SJSA1 (cell line): Measurements from ENCODE around the gene GNPDA2. TPM values are rescaled to one million over a fixed set of nuclear protein-coding genes. Genes with fewer than 3 reads are reported as not detected.
"Not testable (repeated sequence)": the region's sequence is repeated elsewhere in the genome, so short reads cannot be mapped to it uniquely, and the experiment has no call there.

Experiments
- DNase-seq, 2 experiments: peaks; one replicate each; pipeline ENCODE4 v3.0.0-alpha.2; 2015 to 2020; ENCODE audit warnings: low spot score in 2 of 2, low read depth in 1 of 2
- H3K27ac ChIP-seq: fragments of 250-450 bp; sonication (Bioruptor Pico); 2 replicates; pipeline ENCODE4 v1.5.1; 2020; ENCODE audit warnings: mild to moderate bottlenecking, moderate library complexity
- H3K27me3 ChIP-seq: fragments of 250-450 bp; sonication (Bioruptor Pico); replicated peaks from 2 replicates; pipeline ENCODE4 v1.5.1; 2020; ENCODE audit warnings: mild to moderate bottlenecking, moderate library complexity
- H3K36me3 ChIP-seq: fragments of 250-450 bp; sonication (Bioruptor Pico); 2 replicates; pipeline ENCODE4 v1.5.1; 2020; ENCODE audit warnings: mild to moderate bottlenecking
- H3K4me1 ChIP-seq: fragments of 250-450 bp; sonication (Bioruptor Pico); replicated peaks from 2 replicates; pipeline ENCODE4 v1.6.1; 2021; ENCODE audit warnings: mild to moderate bottlenecking
- H3K4me3 ChIP-seq: fragments of 250-450 bp; sonication (Bioruptor Pico); 2 replicates; pipeline ENCODE4 v1.5.1; 2020; ENCODE audit warnings: mild to moderate bottlenecking
- H3K9me3 ChIP-seq: fragments of 250-450 bp; sonication (Bioruptor Pico); replicated peaks from 2 replicates; pipeline ENCODE4 v1.5.1; 2020; ENCODE audit warnings: mild to moderate bottlenecking
- total RNA-seq: library from RNA; depleted of rRNA; stranded (reverse); fragments of >200 nt; shearing (Covaris generic); gene quantifications from 2 replicates; pipeline ENCODE4 v1.2.3, GENCODE V29; 2014; rRNA removed

The GNPDA2 gene
- total RNA-seq, result 16.4 and 18.7 TPM in 2 replicates

- Histone ChIP-seq H3K4me1 (no peaks in the 10 kb centered on the region), H3K27me3 (no peaks in the 10 kb centered on the region), H3K36me3 (no peaks in the 10 kb centered on the region), H3K27ac (no peak within 1 kb of the TSS), H3K9me3 (no peaks in the 10 kb centered on the region), H3K4me3 (peak within 1 kb of the TSS; percentile 64)
- peak; percentile 63 to 77 for DNase-seq
Observed at GRCh38 chr4:44726038-44726871, at the start of gene GNPDA2. TSS of gene GNPDA2 (minus strand) at chr4:44726556. CDS start at chr4:44722207, 4,349 bp downstream.

DNA sequence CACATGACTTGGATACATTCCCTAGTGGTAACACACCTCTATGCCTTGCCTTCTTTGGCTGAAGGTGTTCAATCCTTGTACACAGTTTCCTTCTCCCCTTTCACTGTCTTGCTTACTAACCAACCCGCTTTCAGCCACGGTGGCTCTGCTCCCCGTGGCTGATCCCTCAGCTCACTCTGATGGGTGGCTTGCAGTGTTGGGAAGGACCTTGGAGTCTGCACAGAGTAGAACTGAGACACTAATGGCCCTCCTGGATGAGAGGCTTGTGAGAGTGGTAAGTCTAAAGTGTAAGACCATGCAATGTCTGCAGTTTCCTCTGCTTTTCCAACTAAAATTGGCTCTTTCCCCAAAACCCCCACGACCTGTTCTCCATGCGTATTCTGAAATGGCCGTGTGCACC lies 46.0 kb upstream of the GNPDA2 start:
- no peak overlapping the region for H3K27ac ChIP-seq
- H3K36me3 ChIP-seq, result no peaks in the 10 kb centered on the region
- no peak for DNase-seq
- H3K4me1 ChIP-seq, result no peaks in the 10 kb centered on the region
- no peaks in the 10 kb centered on the region for H3K9me3 ChIP-seq
- H3K27me3 ChIP-seq, result no peaks in the 10 kb centered on the region
- H3K4me3 ChIP-seq, result no peak overlapping the region

DNA sequence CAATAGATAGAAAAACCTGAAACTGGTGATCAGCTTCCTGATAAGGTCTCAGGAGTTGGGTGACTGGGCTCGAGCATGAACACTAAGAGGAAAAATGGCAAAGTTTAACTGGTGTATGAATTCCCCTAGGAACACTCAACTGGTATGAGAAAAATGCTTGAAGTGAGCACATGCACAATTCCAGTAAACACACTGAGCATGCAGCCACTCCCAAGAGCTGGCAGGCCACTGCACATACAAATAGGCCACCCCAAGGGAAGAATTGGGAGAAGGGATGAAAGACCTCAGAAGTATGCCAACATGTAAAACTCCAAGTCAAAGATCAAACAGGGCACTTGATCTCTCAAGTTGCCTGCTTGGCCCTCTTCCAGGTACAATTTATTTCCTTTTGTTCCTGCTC lies 45.4 kb upstream of the GNPDA2 start:
- Histone ChIP-seq H3K27me3 (no peaks in the 10 kb centered on the region), H3K27ac (no peak overlapping the region), H3K36me3 (no peaks in the 10 kb centered on the region)

DNA sequence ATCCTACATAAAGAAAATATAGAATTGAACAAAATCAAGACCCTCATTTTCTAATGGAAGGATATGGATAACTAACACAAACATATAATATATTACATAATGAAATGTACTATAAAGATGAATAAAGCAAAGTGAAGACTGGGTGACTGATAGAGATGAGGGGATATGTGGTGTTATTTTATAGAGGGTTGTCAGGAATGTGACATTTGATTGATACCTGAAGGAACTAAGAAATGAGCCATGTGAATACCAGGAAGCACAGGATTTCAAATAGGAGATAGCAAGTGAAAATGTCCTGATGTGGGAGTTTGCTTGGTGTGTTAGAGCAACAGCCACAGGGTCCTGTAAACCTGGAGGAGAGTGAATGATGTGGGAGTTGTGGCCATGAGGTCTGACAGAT lies 40.1 kb upstream of the GNPDA2 start:
- no peak for DNase-seq
- no peaks in the 10 kb centered on the region for H3K27me3 ChIP-seq
- H3K4me1 ChIP-seq, result no peaks in the 10 kb centered on the region
- H3K36me3 ChIP-seq, result no peaks in the 10 kb centered on the region
- H3K4me3 ChIP-seq, result no peak overlapping the region
- no peak overlapping the region for H3K27ac ChIP-seq
- no peaks in the 10 kb centered on the region for H3K9me3 ChIP-seq

More for the DNA sequence above, 45.4 kb upstream of the GNPDA2 start:
- Histone ChIP-seq H3K4me1 (no peaks in the 10 kb centered on the region), H3K9me3 (no peaks in the 10 kb centered on the region), H3K4me3 (no peak overlapping the region)
- DNase-seq, result no peak

DNA sequence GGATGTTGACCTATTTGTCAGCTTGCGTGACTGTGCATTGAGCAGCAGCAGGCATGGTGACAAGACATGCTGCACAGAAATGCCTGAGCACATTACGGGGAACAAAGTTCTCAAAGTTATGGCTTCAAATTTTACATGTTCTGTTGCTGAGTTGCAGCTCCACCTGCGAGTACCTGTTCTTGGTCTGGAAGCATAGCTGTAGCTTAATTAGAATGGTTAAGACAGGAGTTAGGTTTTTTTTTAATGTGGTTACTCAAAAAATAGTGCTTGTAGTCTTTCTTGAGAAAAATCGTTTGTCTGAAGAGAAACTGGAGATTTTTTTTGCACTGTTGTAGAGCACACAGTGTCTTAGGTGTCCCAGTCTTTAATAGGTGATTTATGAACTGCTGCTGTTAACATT lies 38.8 kb upstream of the GNPDA2 start:
- Histone ChIP-seq H3K36me3 (no peaks in the 10 kb centered on the region), H3K27me3 (no peaks in the 10 kb centered on the region), H3K27ac (no peak overlapping the region), H3K4me1 (no peaks in the 10 kb centered on the region), H3K9me3 (no peaks in the 10 kb centered on the region), H3K4me3 (no peak overlapping the region)
- no peak for DNase-seq

DNA sequence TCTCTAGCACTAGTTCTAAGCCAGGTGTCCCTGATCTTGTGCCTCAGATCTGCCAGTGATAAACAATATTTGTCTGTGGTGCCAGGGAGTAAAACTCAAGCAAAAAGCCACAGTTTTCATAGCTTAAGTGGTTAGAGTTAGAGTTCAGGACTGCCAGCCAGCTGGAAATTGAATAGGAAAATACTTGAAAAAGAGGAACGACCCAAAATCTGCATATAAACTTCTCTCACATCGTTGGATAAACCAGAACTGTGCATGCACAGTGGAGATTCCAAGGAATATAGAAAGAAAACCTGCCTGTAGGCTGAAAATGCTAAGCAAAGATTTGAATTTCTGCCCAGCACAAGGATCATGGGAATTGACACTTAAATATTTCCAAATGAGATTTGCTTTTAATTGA lies 35.0 kb upstream of the GNPDA2 start:
- no peak overlapping the region for H3K27ac ChIP-seq
- H3K27me3 ChIP-seq, result no peaks in the 10 kb centered on the region
- no peaks in the 10 kb centered on the region for H3K9me3 ChIP-seq
- no peak overlapping the region for H3K4me3 ChIP-seq
- H3K4me1 ChIP-seq, result no peaks in the 10 kb centered on the region
- H3K36me3 ChIP-seq, result no peaks in the 10 kb centered on the region
- DNase-seq, result no peak

DNA sequence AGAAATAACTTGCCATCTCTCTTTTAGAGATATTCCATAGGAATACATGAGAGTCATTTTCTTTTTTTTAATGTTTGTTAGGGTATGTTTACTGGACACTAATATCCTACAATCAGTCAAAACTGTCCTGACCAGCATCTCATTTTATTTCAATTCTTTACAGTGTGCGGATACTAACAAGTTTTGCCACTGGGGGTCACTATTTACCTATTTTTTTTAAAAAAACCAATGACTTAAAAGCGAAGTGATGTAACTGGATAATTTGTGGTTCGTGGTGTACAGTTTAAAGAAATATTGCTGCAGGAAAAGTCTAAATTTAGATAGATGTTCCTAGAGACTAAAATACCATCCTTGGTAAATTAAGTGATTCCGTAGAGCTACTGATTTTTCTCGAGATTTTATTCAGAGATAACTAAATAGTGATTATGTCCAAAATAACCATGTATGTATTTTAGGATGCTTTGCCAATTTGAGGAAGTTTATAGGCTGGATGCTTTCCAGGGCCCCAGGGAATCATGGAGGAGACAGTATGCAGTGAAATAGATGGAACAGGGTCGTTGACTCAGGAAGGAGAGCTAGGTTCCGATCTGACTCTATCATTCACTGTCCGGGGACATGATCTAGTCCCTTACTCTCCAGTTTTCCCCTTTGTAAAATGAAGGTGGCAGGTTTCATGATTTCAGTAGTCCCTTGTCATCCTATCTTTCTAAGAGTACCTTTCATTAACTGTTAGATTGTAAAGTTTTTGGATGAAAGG lies 34.0 kb upstream of the GNPDA2 start:
- H3K27ac ChIP-seq, result no peak overlapping the region
- H3K36me3 ChIP-seq, result no peaks in the 10 kb centered on the region
- H3K4me1 ChIP-seq, result no peaks in the 10 kb centered on the region
- DNase-seq, result peak in 1 of 2 experiments; percentile 6
- H3K9me3 ChIP-seq, result no peaks in the 10 kb centered on the region
- H3K27me3 ChIP-seq, result no peaks in the 10 kb centered on the region
- H3K4me3 ChIP-seq, result no peak overlapping the region

DNA sequence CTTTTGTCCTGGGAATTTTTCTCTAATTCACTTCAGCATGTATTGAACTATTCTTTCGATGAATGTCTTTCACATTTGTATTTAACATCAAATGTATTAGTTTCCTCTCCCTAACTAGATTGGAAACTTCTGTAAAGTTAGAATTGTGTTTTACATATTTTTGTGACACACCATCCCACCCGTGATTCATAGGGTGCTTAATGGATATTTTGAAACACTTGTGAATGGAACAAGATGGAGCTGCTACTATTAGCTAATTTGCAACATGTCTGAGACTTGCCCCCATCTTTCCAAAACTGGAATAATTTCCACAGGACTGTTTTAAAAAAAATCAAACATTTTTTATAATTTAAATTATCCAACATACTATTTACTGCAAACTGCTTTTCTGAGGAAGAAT lies 30.2 kb upstream of the GNPDA2 start:
- no peak overlapping the region for H3K4me3 ChIP-seq
- H3K9me3 ChIP-seq, result no peaks in the 10 kb centered on the region
- H3K27ac ChIP-seq, result no peak overlapping the region
- no peaks in the 10 kb centered on the region for H3K27me3 ChIP-seq
- no peaks in the 10 kb centered on the region for H3K36me3 ChIP-seq
- no peaks in the 10 kb centered on the region for H3K4me1 ChIP-seq
- no peak for DNase-seq

DNA sequence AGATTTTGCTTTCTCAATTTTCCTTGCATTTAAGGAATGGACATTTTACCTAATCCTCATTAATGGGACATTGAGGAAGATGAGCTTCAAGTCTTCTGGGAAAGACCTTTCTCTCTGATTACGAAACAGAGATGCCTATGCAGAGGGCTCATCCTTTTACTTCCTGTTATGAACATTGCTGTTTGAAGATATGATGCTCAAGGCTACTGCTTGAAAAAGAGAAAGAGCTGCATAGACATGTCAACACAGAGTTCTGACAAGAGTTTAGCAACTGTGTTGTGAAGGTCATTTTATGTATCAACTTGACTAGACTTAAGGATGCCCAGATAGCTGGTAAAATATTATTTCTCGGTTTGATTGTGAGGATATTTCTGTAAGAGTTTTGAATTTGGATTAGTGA lies 13.8 kb upstream of the GNPDA2 start:
- no peak for DNase-seq

DNA sequence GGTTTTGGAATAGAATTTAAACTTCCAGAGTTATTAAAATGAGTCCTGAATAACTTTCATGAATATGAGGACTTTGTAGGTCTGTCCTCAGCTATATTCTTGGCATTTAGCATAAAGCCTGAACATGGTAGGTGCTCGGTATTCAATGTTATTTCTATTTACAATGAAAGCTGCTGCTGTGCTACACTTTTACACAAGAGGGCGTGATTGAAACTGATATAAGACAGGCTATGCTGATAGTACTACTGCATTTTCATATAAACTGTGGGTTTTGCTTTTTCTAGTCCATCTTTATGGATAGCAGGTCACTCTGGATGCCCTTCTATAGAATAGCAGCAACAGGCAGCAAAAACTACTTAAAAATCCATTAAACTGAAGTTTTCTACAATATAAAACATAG lies 12.3 kb upstream of the GNPDA2 start:
- Histone ChIP-seq H3K4me3 (no peak overlapping the region), H3K36me3 (no peaks in the 10 kb centered on the region), H3K27ac (no peak overlapping the region), H3K4me1 (no peaks in the 10 kb centered on the region), H3K9me3 (no peaks in the 10 kb centered on the region), H3K27me3 (no peaks in the 10 kb centered on the region)
- DNase-seq, result no peak

More for the DNA sequence above, 13.8 kb upstream of the GNPDA2 start:
- no peaks in the 10 kb centered on the region for H3K9me3 ChIP-seq
- H3K27ac ChIP-seq, result no peak overlapping the region
- H3K27me3 ChIP-seq, result no peaks in the 10 kb centered on the region
- H3K36me3 ChIP-seq, result no peaks in the 10 kb centered on the region
- H3K4me1 ChIP-seq, result no peaks in the 10 kb centered on the region
- no peak overlapping the region for H3K4me3 ChIP-seq

DNA sequence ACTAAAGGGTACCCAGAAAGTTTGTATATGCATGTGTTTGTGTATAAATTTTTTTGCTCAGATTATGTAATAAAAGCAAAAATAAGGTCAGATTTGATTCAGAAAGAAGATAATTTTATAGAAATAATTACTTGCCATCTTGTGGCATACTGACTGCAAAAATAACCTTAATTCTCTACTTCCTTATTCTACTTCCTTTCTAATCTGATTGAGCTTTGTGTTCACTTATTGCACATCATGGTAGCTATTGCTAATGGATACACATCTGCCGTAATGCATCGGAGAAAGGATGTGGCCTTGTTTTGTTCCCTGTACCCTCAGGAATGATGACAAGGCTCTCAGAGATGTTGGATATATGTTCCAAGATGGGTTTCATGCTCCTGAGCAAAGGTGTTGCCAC lies 10.5 kb upstream of the GNPDA2 start:
- DNase-seq, result no peak
- Histone ChIP-seq H3K27me3 (no peaks in the 10 kb centered on the region), H3K27ac (no peak overlapping the region), H3K36me3 (no peaks in the 10 kb centered on the region), H3K9me3 (no peaks in the 10 kb centered on the region), H3K4me3 (no peak overlapping the region), H3K4me1 (no peaks in the 10 kb centered on the region)

DNA sequence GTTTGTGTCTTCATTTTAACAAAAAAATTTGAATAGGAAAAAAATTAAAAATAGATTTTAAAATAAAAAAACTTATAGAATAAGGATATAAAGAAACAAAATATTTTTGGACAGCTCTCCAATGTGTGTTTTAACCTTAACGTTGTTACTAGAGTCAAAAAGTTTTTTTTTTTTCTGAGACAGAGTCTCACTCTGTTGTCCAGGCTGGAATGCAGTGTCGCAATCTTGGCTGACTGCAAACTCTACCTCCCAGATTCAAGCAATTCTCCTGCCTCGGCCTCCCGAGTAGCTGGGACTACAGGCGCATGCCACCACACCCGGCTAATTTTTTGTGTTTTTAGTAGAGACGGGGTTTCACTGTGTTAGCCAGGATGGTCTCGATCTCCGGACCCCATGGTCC lies 2.3 kb upstream of the GNPDA2 start:
- H3K4me3 ChIP-seq, DNase-seq, H3K27me3 ChIP-seq, H3K27ac ChIP-seq, H3K4me1 ChIP-seq, H3K9me3 ChIP-seq, H3K36me3 ChIP-seq: not testable (repeated sequence)

DNA sequence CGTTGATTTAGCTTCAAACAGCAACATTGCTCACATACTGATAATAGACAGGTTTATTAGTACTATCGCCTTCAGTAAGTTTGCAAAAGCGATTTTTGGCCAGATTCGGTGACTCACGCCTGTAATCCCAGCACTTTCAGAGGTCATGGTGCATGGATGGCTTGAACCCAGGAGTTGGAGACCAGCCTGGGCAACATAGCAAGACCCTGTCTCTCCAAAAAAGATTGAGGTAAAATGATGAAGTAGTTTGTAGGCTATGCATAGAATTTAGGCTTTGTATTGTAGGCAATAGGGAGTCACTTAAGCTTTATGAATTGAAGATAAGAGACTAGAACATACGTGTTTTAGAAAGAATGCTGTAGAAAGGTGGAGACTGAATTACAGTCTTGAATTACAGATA lies 1.1 kb upstream of the GNPDA2 start:
- Histone ChIP-seq H3K36me3 (no peaks in the 10 kb centered on the region), H3K27ac (no peak overlapping the region), H3K4me3 (no peak overlapping the region), H3K4me1 (no peaks in the 10 kb centered on the region), H3K27me3 (no peaks in the 10 kb centered on the region), H3K9me3 (no peaks in the 10 kb centered on the region)
- no peak for DNase-seq

DNA sequence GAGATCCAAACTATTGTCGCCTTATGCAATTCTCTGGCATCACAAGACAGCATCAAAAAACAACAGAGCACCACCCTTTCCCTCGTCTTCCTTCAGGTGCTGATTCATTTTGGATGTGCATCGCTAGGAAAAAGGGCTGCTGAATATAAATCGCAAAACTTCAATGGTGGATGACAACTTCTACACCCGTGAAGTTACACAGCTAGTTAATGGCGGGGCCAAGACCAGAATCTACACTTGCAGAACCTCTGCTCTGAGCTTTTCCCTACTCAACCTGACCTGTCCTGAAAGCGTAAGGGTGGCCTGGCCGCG lies 674 bp downstream of the GNPDA2 start:
- no peaks in the 10 kb centered on the region for H3K4me1 ChIP-seq
- H3K4me3 ChIP-seq, result peak overlapping the region; percentile 64
- no peaks in the 10 kb centered on the region for H3K36me3 ChIP-seq
- H3K27me3 ChIP-seq, result no peaks in the 10 kb centered on the region
- no peak overlapping the region for H3K27ac ChIP-seq
- no peak for DNase-seq
- no peaks in the 10 kb centered on the region for H3K9me3 ChIP-seq
